DOHH2 (cell line): ENCODE results near the gene STARD10.

Source experiments
- H3F3A ChIP-seq: fragments of 200-600 bp; sonication (generic), shearing (Covaris generic); 2 replicates; pipeline ENCODE4 v1.6.0; 2016; ENCODE audit warnings: antibody characterized with exemption, mild to moderate bottlenecking; ENCODE audit not compliant: control insufficient read depth, insufficient read depth
- H3K27ac ChIP-seq: fragments of 200-600 bp; sonication (generic); 2 replicates; pipeline ENCODE4 v1.5.1; 2014; ENCODE audit warnings: low read depth, mild to moderate bottlenecking, low read length, moderate library complexity
- H3K27me3 ChIP-seq: fragments of 200-600 bp; sonication (generic); 2 replicates; pipeline ENCODE4 v1.6.1; 2014; ENCODE audit warnings: mild to moderate bottlenecking, low read length, mixed read lengths; ENCODE audit not compliant: control insufficient read depth
- H3K36me3 ChIP-seq: fragments of 200-600 bp; sonication (generic); 2 replicates; pipeline ENCODE4 v1.6.1; 2014; ENCODE audit warnings: mild to moderate bottlenecking, low read length, moderate library complexity, mixed read lengths; ENCODE audit not compliant: control insufficient read depth
- H3K4me1 ChIP-seq: fragments of 200-600 bp; sonication (generic); 2 replicates; pipeline ENCODE4 v1.6.1; 2014; ENCODE audit warnings: mild to moderate bottlenecking, low read length, mixed read lengths; ENCODE audit not compliant: control insufficient read depth
- H3K4me2 ChIP-seq: fragments of 200-600 bp; sonication (generic); 2 replicates; pipeline ENCODE4 v1.6.0; 2014; ENCODE audit warnings: mild to moderate bottlenecking, low read length, moderate library complexity
- H3K4me3 ChIP-seq: fragments of 200-600 bp; sonication (generic); 2 replicates; pipeline ENCODE4 v1.5.1; 2014; ENCODE audit warnings: mild to moderate bottlenecking, low read length, mixed read lengths
- H3K79me2 ChIP-seq: fragments of 200-600 bp; sonication (generic); 2 replicates; pipeline ENCODE4 v1.6.1; 2014; ENCODE audit warnings: mild to moderate bottlenecking, low read length, mixed read lengths; ENCODE audit not compliant: control insufficient read depth
- H3K9me2 ChIP-seq: fragments of 200-600 bp; sonication (generic); replicated peaks from 2 replicates; pipeline ENCODE4 v1.6.1; 2014; ENCODE audit warnings: mild to moderate bottlenecking, low read length, mixed read lengths; ENCODE audit not compliant: control insufficient read depth
- H3K9me3 ChIP-seq: fragments of 200-600 bp; sonication (generic); 2 replicates; pipeline ENCODE4 v1.6.1; 2014; ENCODE audit warnings: antibody characterized with exemption, low read length, mixed read lengths; ENCODE audit not compliant: control insufficient read depth, insufficient read depth
- H4K20me1 ChIP-seq: fragments of 200-600 bp; sonication (generic); 2 replicates; pipeline ENCODE4 v1.6.0; 2014; ENCODE audit warnings: low read depth, mild to moderate bottlenecking, antibody characterized with exemption, low read length, moderate library complexity; ENCODE audit not compliant: control insufficient read depth, insufficient read depth
- CTCF ChIP-seq: fragments of 200-600 bp; sonication (generic); IDR thresholded peaks from one replicate; pipeline ENCODE4 v1.5.1; 2014; ENCODE audit warnings: antibody characterized with exemption, mild to moderate bottlenecking, low read depth, low read length; ENCODE audit not compliant: poor library complexity, severe bottlenecking
- EZH2phosphoT487 ChIP-seq: fragments of 200-600 bp; sonication (generic); IDR thresholded peaks from 2 replicates; pipeline ENCODE4 v1.6.1; 2017; ENCODE audit warnings: borderline replicate concordance, mild to moderate bottlenecking, antibody characterized with exemption, low read length, moderate library complexity, mixed read lengths

STARD10 gene

GRCh38 chr11:72820439-72821139 lies 26.7 kb upstream of the STARD10 start:
- Histone ChIP-seq H4K20me1 (no peaks in the 10 kb centered on the region), H3K9me3 (no peaks in the 10 kb centered on the region), H3K36me3 (peaks cover 82% of the 10 kb centered on the region), H3K79me2 (peaks cover 28% of the 10 kb centered on the region), H3K9me2 (no peaks in the 10 kb centered on the region), H3K27ac (no peak overlapping the region), H3K4me2 (no peak overlapping the region), H3F3A (peaks cover 9% of the 10 kb centered on the region), H3K4me1 (peaks cover 42% of the 10 kb centered on the region), H3K27me3 (no peaks in the 10 kb centered on the region), H3K4me3 (no peak overlapping the region)
- TF ChIP-seq EZH2phosphoT487, result no peak
- no peak for TF ChIP-seq CTCF

GRCh38 chr11:72818971-72819370 lies 25.1 kb upstream of the STARD10 start:
- Histone ChIP-seq H3K4me1 (peaks cover 39% of the 10 kb centered on the region), H3K79me2 (peaks cover 44% of the 10 kb centered on the region), H3K27ac (no peak overlapping the region), H3K9me2 (no peaks in the 10 kb centered on the region), H3K27me3 (no peaks in the 10 kb centered on the region), H3K4me2 (no peak overlapping the region), H4K20me1 (no peaks in the 10 kb centered on the region), H3K36me3 (peaks cover 75% of the 10 kb centered on the region), H3F3A (peaks cover 9% of the 10 kb centered on the region), H3K4me3 (no peak overlapping the region), H3K9me3 (no peaks in the 10 kb centered on the region)
- no peak for TF ChIP-seq CTCF
- no peak for TF ChIP-seq EZH2phosphoT487

GRCh38 chr11:72817966-72818365 lies 24.1 kb upstream of the STARD10 start:
- peaks cover 29% of the 10 kb centered on the region for H3K4me1 ChIP-seq
- H3K4me2 ChIP-seq, result no peak overlapping the region
- no peak overlapping the region for H3K4me3 ChIP-seq
- no peaks in the 10 kb centered on the region for H3K27me3 ChIP-seq
- peaks cover 49% of the 10 kb centered on the region for H3K79me2 ChIP-seq
- H3K9me2 ChIP-seq, result no peaks in the 10 kb centered on the region
- no peaks in the 10 kb centered on the region for H4K20me1 ChIP-seq
- H3K27ac ChIP-seq, result no peak overlapping the region
- no peaks in the 10 kb centered on the region; the same call in 1 of the 2 replicates for H3F3A ChIP-seq
- H3K36me3 ChIP-seq, result peaks cover 73% of the 10 kb centered on the region
- H3K9me3 ChIP-seq, result no peaks in the 10 kb centered on the region
- TF ChIP-seq CTCF (no peak), EZH2phosphoT487 (no peak)
